Testis (tissue), 2 donors: ENCODE measurements around the gene OR8D1.

Source experiments
- CTCF ChIP-seq, 3 experiments: fragments of 450-650 bp in 2 of 3; fragments of 200-600 bp in 1 of 3; sonication (generic) in 1 of 3; IDR thresholded peaks; one replicate each; pipeline ENCODE4 v1.5.1; 2016 to 2019; ENCODE audit warnings: antibody characterized with exemption in 3 of 3, mild to moderate bottlenecking in 2 of 3, moderate library complexity in 1 of 3
- POLR2A ChIP-seq: fragments of 450-650 bp; IDR thresholded peaks from one replicate; pipeline ENCODE4 v1.6.1; 2017; ENCODE audit warnings: antibody characterized with exemption, mild to moderate bottlenecking, moderate library complexity

- no peak for TF ChIP-seq CTCF (IDR thresholded peaks at IDR 0.05)
- no peak for TF ChIP-seq POLR2A
These were observed 2.5 kb downstream of the OR8D1 start for GRCh38 chr11:124311269-124311668.
